NK-92 (cell line): ENCODE data around the gene ADPRHL1.
"Not testable (repeated sequence)": the region's sequence is repeated elsewhere in the genome, so short reads cannot be mapped to it uniquely, and the experiment has no call there.

Experiments used
- DNase-seq: peaks from one replicate; lab custom pipeline; 2025; ENCODE audit not compliant: unreplicated experiment; lab: John Stamatoyannopoulos, UW

The ADPRHL1 gene

GRCh38 chr13:113456116-113456702 is 2.9 kb upstream of the ADPRHL1 start:
- no peak for DNase-seq

- DNase-seq = no peak
These were observed 2.1 kb upstream of the ADPRHL1 start for GRCh38 chr13:113455384-113455783.

DNA sequence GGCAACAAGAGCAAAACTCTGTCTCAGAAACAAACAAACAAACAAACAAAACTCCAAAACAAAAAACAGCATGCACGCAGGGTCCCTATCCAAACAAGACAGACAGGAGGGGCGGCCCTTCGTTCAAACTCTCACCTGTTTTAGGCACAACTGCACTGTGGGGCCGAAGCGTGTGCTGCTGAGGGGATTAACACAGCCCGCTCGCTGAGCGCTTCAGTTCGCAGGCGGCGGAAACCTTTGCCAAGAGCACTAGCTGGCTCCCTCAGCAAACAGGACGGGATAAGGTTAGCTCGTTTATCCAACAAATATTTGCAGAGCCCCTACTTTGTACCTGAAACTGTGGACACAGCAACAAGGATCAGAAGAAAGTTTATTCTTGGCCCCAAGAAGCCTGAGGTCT is 1.6 kb upstream of the ADPRHL1 start:
- DNase-seq = no peak

DNA sequence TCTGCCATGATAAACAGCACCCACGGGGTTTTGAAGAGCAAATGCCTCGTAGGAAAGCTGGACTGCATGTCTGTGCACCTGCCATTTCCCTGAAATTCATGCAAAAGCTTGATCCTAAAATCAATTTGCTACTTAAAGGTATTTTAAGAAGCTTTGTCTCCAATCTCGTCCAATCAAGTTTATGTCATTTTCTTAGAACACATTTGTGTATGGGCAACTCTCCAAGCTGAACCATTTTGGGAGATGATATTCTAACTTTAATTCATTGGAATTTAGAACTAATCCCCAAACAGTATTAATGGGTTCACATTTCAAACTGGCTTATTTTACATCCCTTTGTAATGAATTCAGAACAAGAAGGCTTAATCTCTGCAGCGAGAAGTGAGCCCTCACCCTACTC is 822 bp downstream of the ADPRHL1 start:
- no peak for DNase-seq

- no peak for DNase-seq
These were observed 1.3 kb downstream of the ADPRHL1 start for GRCh38 chr13:113451951-113452421.

GRCh38 chr13:113450861-113451620 is 2.2 kb downstream of the ADPRHL1 start:
- not testable (repeated sequence) for DNase-seq

DNA sequence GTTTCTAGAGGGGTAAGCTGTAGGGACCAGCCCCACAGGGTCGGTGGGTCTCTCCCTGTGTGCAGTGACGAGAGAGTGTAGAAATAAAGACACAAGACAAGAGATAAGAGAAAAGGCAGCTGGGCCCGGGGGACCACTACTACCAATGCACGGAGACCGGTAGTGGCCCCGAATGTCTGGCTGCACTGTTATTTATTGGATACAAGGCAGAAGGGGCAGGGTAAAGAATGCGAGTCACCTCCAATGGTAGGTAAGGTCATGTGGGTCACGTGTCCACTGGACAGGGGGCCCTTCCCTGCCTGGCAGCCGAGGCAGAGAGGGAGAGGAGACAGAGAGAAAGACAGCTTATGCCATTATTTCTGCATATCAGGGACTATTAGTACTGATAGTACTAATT is 2.9 kb downstream of the ADPRHL1 start:
- DNase-seq = not testable (repeated sequence)

GRCh38 chr13:113449693-113450347 is 3.5 kb downstream of the ADPRHL1 start:
- DNase-seq = no peak

DNA sequence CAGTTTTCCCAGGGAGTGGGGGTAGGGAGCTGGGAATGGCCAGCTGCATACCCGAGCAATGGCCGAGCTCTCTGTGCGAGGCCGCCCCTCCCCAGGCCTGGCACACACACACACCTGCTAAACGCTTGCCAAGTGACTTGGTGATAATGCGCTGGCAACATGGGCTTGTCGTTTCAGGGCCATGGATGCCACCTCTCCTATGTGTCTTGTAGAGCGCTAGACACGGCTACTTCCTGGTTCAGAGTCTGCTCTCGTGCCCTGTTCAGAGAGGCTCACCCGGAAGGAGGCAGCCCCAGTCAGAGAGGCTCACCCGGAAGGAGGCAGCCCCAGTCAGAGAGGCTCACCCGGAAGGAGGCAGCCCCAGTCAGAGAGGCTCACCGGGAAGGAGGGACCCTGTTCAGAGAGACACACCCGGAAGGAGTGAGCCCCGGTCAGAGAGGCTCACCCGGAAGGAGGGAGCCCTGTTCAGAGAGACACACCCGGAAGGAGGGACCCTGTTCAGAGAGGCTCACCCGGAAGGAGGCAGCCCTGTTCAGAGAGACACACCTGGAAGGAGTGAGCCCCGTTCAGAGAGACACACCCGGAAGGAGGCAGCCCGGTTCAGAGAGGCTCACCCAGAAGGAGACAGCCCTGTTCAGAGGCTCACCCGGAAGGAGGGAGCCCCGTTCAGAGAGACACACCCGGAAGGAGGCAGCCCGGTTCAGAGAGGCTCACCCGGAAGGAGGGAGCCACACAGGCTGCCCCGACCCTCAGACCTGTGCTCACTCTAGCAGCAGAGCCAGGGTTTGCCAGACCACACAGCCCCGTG is 4.2 kb downstream of the ADPRHL1 start:
- no peak for DNase-seq

- DNase-seq = no peak
These were observed 4.8 kb downstream of the ADPRHL1 start for GRCh38 chr13:113448545-113448884.

GRCh38 chr13:113447596-113447995 is 5.7 kb downstream of the ADPRHL1 start:
- DNase-seq = no peak

- DNase-seq = no peak
These were observed 6.8 kb downstream of the ADPRHL1 start for GRCh38 chr13:113446488-113446854.

DNA sequence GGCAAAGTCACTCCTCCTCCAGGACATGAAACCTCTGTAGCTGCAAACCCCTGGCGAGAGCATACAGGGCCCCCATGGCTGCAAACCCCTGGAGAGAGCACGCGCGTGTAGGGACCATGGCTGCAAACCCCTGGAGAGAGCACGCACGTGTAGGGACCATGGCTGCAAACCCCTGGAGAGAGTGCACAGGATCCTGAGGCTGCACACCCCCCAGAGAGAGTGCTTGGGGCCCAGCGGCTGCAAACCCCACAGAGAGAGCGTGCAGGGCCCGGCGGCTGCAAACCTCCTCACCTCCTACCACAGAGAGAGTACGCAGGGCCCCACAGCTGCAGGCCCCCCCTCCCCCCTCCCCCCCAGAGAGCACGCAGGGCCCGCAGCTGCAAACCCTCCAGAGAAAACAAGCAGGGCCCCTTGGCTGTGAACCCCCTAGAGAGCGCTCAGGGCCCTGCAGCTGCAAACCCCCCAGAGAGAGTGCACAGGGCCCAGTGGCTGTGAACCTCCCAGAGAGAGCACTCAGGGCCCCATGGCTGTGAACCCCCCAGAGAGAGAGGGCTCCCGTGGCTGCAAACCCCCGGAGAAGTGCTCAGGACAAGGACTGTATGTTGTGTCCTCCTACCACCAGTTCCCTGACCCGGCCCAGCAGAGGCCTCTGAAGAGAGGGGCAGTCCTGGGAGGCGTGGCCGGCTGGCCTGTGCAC is 7.3 kb downstream of the ADPRHL1 start:
- DNase-seq = no peak

DNA sequence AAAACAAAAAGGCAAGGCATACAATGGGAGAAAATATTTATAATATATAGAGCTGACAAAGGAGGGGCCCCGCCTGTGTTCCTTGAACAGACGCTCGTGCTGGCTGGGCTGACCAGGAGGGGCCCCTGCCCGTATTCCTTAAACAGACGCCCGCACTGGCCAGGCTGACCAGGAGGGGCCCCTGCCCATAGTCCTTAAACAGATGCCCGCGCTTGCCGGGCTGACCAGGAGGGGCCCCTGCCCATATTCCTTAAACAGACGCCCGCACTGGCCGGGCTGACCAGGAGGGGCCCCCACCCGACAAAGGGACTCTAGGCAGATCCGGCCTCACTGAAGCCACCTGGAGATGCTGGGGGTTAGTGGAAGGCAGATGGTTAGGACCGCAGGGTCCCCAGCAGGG is 9.3 kb downstream of the ADPRHL1 start:
- no peak for DNase-seq

DNA sequence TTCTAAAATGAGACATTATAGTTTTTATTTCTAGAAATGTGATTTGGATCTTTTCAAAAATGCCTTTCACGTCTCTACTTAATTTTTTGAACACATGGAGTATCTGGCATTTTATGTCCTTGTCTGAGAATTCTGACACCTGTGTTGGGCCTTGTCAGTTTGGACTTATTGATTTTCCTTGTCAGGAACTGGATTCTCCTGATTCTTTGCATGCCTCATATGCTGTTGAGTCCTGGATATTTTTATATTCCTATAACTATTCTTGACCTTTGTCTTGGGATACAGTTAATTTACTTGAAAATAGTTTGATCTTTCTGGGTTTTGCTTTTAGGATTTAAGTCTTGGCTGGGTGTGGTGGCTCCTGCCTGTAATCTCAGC is 10.3 kb downstream of the ADPRHL1 start:
- DNase-seq = no peak

GRCh38 chr13:113442354-113442984 is 10.8 kb downstream of the ADPRHL1 start:
- no peak for DNase-seq

DNA sequence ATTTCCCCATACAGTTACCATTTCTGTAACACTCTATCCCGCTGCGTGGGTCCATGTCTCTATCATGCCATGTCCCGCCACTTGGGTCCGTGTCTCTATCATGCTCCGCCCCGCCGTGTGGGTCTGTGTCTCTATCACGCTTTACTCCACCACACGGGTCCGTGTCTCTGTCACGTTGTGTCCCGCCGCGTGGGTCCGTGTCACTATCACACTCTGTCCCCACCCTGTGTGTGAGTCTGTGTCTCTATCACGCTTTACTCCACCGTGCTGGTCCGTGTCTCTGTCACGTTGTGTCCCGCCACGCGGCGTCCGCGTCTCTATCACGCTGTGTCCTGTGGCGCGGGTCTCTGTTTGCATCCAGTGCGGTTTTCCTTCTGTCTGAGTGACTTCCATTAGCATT is 11.6 kb downstream of the ADPRHL1 start:
- DNase-seq = no peak

- no peak for DNase-seq
These were observed 15.8 kb downstream of the ADPRHL1 start for GRCh38 chr13:113437408-113438010.

- not testable (repeated sequence) for DNase-seq
These were observed 16.4 kb downstream of the ADPRHL1 start for GRCh38 chr13:113436866-113437265.

DNA sequence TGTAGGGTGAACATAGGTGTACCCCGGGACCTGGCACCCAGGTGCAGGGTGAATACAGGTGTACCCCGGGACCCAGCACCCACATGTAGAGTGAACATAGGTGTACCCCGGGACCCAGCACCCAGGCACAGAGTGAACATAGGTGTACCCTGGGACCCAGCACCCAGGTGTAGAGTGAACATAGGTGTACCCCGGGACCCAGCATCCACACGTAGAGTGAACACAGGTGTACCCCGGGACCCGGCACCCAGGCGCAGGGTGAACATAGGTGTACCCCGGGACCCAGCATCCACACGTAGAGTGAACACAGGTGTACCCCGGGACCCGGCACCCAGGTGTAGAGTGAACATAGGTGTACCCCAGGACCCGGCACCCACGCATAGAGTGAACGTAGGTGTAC is 17.4 kb downstream of the ADPRHL1 start:
- not testable (repeated sequence) for DNase-seq
